Activated naive CD4-positive, alpha-beta T cell (primary cell): ENCODE data around the gene PLA2G4E.

ENCODE experiments used
- DNase-seq, 4 experiments: peaks; one replicate each; lab custom pipeline; 2025; lab: John Stamatoyannopoulos, UW

The PLA2G4E gene, protein sequence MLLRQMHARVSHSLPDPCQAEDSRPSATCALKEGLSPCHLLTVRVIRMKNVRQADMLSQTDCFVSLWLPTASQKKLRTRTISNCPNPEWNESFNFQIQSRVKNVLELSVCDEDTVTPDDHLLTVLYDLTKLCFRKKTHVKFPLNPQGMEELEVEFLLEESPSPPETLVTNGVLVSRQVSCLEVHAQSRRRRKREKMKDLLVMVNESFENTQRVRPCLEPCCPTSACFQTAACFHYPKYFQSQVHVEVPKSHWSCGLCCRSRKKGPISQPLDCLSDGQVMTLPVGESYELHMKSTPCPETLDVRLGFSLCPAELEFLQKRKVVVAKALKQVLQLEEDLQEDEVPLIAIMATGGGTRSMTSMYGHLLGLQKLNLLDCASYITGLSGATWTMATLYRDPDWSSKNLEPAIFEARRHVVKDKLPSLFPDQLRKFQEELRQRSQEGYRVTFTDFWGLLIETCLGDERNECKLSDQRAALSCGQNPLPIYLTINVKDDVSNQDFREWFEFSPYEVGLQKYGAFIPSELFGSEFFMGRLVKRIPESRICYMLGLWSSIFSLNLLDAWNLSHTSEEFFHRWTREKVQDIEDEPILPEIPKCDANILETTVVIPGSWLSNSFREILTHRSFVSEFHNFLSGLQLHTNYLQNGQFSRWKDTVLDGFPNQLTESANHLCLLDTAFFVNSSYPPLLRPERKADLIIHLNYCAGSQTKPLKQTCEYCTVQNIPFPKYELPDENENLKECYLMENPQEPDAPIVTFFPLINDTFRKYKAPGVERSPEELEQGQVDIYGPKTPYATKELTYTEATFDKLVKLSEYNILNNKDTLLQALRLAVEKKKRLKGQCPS

DNA sequence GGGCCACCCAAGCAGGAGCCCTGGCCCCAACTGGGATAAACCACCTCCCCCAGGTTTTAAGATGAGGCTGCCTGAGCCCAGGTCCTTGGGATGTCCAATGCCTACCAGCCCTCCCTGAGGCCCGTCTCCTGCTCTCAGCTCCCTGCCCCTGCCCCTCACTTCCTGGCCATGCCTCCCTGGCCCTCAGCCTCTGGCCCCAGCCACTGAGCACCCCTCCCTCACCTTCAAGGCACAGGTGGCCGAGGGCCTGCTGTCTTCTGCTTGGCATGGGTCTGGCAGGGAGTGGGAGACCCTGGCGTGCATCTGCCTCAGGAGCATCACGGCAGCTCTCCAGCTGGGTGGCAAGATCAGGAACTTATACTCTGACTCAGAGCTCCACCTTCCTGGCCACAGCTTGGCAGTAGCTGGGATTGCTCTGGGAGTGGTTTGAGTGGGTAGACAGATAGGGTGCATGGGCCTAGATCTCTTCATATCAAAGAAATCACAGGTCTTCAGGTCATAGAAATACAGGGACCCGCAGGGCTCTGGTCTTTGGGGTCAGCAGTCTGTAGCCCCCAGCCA lies at the start of gene PLA2G4E:
Gene PLA2G4E (minus strand): TSS at position 330 of the 561 bp plus-strand sequence. CDS start 12 bp downstream, at position 318.
- DNase-seq: no peak

DNA sequence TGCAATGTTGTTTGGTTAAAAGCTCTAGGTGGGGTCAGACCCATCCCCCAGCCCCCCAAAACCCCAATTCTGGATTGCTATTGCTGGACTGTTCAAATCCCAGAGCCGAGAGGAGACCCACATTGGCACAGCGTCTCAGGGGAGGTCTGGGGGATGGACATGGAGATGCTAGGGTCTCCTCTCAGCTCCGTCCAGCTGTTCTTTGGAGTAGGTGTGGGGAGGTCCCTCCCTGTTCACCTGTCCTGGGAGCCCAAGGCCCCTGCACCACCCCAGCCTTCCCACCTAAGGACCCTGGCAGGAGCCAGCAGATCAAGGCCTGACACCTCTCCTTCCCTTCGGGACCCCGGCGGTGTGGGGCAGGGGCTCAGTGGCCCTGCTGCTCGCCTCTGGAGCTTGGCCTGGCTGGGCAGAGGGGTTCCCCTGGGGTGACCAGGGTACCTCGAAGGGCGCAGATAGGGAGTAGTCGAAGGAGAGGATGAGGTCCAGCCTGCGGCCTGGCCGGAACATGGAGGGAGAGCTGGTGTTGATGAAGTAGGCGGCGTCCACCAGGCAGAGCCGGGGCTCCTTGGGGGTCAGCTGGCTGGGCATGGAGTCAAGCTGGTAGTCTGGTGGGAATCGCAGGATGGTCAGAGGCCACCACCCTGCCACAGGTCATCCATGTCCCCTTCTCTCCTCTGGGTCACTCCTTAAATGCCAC lies 49.6 kb upstream of the PLA2G4E start:
- DNase-seq: no peak

DNA sequence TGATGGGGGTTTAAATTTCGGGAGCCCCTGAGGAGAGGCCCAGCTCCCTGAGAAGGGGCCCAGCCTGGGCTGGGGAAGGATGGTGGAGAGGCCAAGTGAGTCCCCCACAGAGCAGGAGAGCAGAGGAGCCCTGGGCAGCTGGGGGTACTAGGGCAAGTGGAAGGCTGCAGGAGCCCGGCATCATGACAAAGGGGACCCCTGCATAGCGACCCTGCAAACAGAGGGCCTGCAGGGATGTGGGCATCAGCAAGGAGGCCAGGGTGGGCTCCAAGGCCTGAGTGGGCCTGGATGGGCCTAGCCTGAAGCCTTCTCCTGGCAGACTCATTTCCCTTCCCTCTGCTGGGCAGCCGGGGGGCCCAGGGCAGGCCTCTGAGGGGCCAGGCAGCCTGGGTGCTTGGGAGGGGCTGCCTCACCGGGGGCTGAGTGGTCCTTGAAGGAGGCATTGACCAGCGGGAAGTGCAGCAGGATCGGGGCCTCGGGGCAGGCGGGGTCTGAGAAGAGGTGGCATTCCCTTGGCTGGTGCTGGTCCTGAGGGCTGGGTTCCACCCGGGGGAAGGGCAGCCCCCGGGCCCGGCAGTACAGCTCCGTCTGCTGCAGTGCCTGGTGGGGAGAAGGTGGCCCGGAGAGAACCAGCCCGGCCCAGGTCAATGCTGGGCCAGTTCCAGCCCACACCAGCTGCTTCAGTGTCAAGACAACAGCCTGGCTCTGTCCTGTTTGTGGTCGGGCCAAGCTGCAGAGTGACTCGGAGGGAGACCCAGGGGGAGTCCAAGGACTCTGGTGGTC lies 48.8 kb upstream of the PLA2G4E start:
- no peak for DNase-seq

DNA sequence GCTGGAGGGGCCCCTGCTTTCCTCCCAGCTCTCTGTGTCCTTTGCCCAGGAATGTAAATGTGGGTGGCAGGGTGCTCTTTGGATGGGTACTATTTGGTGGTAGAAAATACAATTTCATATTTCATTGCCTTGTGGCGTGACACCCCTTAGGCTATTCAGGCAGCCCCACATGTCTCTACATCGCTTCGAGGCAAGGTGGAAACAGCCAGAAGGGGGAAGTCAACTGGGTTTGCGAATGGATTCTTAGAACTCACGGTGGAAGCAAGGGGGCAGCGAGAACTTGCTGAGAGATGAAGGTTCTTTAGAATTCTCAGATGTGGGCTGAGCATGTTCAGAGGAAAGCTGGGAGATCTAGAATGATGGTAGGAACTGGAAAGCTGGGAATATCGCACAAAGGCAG lies 48.2 kb upstream of the PLA2G4E start:
- DNase-seq: no peak

DNA sequence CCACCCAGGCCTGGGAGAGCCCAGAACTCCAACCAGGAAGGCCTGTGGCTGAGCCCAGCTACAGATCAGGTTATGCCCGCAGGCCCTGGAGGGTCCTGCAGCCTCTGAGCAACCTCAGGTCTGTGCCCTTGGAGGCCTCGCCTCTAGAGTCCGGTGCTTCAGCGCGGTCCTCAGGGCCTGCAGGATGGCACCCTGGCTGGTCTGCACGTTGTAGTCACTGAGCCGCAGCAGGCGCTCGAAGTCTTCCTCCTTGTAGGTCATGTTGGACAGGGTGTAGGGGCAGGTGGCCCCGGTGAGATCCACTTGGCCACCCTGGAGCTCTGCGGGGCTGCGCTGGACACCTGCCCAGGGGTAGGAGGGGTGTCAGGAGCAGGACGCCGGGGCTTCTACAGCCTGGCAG lies 47.8 kb upstream of the PLA2G4E start:
- no peak for DNase-seq

DNA sequence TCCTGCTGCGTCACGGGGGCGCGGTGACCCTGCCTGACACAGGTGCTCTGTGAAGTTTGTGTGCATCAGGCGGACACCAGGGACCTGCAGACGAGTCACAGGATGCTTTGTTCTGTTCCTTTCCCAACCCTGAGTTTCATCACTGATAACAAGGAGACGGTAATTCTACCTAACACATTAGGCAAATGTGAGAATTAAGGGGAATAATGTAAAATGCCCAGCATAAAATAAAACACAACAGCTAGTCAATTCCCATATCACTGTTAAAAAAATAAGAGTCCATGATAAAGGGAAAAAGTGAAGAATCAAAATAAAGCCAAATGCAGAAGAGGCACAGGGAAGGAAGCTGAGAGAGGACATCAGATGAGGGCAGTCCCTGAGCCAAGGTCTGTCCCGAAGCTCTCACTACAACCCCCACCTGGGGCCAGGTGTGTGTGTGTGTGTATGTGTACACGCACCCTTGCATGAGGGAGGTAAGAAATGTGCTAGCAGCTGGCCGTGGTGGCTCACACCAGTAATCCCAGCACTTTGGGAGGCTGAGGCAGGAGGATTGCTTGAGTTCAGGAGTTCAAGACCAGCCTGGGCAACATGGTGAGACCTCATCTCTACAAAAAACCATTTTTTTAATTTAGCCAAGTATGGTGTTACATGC lies 46.0 kb upstream of the PLA2G4E start:
- DNase-seq: no peak

DNA sequence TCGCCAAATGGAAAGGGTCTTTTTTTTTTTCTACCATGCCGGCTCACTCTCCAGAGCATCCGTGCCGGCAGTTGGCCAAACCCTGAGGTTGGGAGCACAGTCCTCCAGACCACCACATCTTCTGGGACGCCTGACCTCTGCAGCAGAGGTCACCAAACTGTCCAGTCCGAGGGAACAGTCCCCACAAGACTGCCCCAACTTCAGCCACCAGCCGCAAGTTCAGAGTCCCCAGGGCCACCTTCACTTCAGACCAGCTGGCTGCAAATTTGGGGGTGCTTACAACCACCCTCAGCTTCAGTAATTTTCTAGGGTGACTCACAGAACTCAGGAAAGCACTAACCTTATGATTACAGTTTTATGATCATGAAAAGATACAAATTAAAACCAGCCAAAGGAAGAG lies 44.6 kb upstream of the PLA2G4E start:
- DNase-seq: no peak

DNA sequence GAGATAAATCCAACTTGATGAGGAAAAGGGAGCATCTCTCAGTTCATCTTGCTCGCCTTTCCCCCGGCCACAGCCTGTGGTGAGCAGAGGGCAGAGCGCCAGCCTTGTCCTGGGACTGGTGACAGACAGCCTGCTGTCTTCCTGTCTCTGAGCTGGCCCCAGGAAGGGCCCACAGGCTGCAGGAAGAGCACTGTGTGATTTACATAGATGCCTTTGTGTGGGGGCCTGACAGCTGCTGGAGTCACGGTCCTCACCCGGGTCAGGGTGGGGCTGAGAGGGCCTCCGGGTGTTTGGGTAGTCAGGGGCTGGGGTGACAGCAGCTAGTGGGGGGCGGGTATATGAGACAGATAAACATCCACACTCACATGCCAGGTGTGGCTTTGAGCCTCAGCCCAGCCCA lies 44.2 kb upstream of the PLA2G4E start:
- no peak for DNase-seq

DNA sequence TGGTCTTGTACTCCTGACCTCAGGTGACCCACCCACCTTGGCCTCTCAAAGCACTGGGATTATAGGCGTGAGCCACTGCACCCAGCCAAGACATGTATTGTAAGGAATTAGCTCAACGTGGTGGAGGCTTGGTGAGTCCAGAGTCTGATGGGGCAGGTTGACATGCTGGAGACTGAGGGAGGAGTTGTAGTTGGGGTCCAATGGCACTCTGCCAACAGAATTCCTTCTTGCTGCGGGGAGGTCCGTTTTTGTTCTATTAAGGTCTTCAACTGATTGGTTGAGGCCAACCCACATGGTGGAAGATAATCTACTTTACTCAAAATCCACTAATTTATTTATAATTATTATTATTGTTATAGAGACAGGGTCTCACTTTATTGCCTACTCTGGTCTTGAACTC lies 43.4 kb upstream of the PLA2G4E start:
- no peak for DNase-seq

DNA sequence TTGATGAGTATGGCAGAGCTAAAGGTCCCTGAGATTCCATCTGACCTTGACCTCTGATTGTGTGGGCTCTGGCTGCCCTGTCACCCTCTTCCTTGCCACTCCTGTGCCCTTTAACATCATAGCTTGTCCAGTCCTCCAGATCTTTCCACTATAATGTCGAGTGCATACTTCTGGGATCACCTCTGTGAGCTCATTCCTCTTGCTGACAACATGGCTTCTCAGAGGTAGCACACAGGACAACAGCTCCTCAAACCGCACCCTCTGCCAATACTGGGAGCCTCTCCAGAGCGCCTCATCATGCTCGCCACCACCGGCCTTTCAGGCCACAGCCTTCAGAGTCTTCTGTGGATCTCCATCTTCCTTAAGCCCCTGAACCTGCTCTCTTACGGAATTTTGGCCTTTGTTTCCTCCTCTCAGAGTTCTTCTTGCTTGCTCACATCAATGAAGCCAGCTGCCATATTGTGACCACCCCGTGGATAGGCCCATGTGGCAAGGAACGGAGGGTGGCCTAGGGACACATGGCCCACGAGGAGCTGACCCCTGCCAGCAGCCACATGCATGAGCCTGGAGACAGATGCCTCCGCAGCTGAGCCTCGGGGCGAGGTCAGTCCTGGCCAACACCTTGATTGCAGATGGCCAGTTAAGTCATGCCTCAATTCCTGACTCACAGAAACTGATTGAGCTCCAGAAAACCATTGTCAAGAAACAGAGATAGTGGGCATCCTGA lies 42.4 kb upstream of the PLA2G4E start:
- no peak for DNase-seq

DNA sequence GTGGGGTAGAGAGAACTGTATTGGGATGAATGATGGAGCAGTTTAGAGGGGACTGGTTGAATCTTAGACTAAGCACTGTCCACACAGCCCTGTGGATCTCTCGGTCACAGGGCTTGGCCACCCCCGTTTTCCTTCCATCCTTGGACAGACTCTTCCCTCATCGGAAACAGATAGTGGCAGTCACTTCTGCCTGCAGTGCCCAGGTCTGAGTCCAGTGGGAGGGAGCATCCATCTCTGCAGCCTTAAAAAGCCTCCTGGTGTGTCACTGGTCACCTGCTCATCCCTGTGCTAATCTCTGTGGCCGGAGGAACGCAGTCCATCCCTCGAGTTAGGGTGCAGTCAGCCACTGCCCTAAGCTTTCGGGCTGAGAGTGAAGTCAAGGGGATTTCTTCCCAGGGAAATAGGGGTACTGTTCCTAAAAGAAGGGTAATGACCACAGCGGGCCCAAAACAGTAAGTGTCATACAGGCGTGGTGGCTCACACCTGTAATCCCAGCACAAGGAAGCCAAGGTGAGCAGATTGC lies 41.5 kb upstream of the PLA2G4E start:
- no peak for DNase-seq

DNA sequence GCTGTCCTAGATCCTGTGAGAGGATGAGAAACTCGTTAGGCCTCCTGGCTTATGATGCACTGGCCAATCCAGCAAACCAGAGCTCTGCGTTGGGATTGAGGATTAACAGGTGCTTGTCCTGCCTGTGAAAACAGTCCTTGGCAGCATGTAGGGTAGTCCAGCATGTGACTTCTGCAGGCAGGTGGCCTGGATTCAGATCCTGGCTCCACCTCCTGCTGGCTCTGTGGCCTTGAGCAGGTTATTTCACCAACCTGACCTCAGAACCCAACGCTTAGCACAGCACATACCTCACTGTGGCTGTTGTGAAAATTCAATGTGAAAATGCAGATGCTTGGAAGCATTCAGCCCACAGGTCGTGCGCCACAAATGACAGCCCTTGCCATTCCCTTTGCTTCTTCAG lies 40.0 kb upstream of the PLA2G4E start:
- no peak for DNase-seq

DNA sequence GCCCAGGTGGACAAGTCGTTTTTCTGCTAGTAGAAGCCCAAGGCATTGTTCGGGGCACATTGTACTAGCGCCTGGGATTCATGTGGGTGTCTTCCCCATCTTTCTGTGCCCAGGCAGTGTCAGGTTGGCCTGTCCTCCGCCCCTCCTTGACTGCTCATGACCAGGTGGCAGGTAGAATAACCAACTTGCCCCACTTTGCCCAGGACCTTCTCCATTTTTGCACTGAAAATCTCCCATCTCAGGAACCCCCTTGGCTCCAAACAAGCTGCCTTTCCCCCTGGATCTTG lies 39.6 kb upstream of the PLA2G4E start:
- DNase-seq: no peak

DNA sequence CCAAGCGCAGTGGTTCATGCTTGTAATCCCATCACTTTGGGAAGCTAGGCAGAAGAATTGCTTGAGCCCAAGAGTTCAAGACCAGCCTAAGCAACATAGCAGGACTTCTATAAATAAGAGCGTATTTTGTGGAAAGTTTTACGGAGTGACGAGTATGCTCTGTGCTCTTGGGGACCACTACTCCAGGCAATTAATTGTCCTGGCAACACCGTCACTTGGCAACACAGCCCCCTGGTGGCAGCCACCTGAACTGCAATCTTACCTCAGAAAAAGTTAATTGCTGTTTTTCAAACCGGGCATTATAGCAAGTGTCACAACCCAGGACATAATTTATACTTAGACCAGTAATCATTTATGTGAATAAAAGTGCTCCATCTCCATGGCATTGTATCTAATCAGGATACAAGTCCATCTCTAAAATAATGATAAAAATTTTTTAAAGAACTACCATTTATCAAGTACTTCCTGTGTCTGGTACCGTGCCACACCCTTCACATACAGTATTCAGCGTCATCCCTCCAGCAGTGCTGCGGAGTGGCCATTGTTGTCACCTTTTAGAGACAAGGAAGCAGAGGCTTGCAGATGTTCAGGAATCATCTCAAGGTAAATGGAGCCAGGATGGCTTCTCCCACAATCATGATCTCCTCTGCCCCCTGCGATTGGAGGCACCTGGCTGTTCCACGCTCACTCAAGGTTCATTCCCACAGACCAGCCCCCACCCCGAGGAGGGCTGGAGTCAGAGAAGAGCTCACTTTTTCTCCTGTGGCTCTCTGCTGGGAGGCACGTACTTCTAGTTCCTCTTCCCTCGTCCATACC lies 39.0 kb upstream of the PLA2G4E start:
- peak; percentile 31 to 68 (median 59) for DNase-seq

DNA sequence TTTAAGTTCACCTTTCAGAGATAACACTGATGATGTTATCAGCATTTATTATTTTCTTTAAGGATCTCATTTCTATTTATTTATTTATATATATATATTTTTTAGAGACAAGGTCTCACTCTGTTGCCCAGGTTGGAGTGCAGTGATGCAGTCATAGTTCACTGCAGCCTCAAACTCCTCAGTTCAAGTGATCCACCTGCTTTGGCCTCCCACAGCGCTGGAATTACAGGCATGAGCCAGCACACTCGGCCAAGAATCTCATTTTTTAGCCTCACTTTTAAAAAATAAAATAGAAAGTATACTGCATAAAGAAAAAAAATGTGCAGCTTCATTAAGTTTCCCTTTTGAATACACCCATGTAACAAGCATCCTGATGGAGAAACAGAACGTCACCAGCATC lies 37.9 kb upstream of the PLA2G4E start:
- DNase-seq: no peak

DNA sequence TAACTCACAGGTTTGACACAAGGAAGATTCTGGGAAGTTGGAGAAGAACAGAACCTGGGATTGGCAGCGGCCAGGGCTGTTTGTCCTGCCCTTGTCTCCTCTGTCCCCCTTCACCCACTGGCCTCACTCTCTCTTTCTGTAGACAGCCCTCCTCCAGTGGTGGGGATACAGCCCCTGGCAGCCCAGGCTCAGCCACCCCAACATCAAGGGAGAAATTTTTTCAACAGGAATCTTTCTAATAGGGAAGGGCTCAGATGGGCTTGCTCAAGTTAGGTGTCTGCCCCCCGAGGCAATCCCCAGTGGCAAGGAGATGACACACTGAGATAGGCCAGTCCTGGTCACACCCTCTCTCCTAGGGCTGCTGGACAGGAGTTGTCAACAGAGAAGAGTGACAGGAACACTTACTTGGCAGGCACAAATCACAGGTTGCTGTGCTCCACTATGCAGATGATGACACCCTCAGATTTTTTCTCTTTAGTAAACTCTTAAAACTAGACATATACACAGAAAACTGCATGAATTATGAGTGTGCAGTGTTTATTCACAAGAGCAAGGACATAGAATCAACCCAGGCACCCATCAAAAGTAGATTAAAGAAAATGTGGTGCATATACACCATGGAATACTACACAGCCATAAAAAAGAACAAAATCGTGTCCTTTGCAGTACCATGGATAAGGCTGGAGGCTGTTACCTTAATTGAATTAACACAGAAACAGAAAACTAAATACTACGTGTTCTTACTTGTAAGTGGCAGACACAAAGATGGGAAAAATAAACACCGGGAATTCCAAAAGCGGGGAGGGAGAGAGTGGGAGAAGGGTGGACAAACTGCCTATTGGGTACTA lies 37.2 kb upstream of the PLA2G4E start:
- DNase-seq: no peak

DNA sequence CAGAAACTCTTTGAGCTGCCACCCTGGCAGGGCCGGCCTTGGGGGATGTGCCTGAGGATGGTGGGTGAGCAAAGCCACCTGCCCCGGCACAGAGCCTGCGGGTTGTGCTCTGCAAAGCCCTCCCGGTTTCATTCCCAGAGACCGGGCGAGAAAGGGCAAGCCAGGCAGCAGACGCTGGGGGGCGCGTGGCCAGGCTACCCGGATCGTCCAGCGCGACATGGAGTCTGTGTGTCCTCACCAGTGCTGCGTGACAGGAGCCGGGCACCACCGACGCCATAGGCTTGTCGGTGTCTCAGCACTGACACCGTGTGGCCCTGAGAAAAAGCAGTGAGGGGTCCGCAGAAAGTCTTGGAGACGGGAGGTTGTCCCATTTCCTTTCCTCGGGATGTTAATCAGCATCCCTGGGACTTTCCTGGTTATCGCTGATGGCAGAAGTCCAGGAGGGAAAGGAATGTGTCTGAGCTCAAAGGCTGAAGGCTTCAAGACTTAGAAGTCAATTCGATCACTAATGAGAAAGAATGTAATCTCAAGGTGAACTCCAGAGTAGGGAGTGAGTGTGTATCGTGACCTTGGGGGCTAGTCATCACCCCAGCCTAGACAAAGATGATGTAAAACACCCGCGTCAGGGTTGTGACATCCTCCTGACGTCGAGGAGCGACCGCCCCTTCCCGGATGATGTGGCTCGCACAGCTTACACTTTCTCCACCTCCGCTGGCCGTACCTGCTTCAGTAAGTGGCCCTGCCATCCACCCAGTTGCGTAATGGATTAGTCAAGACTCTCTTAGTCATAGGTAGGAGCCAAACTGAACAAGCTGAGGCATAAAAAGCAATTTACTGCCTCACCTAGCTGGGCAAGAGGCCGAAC lies 36.3 kb upstream of the PLA2G4E start:
- peak in 2 of 4 experiments; percentile 13 to 19 for DNase-seq
